HuH-7.5 (cell line): ENCODE measurements around the gene EVPLL.
"Not testable (repeated sequence)": the region's sequence is repeated elsewhere in the genome, so short reads cannot be mapped to it uniquely, and the experiment has no call there.

Experiments
- DNase-seq: peaks from one replicate; pipeline ENCODE4 v3.0.0; 2011; ENCODE audit warnings: low spot score

The EVPLL gene

DNA sequence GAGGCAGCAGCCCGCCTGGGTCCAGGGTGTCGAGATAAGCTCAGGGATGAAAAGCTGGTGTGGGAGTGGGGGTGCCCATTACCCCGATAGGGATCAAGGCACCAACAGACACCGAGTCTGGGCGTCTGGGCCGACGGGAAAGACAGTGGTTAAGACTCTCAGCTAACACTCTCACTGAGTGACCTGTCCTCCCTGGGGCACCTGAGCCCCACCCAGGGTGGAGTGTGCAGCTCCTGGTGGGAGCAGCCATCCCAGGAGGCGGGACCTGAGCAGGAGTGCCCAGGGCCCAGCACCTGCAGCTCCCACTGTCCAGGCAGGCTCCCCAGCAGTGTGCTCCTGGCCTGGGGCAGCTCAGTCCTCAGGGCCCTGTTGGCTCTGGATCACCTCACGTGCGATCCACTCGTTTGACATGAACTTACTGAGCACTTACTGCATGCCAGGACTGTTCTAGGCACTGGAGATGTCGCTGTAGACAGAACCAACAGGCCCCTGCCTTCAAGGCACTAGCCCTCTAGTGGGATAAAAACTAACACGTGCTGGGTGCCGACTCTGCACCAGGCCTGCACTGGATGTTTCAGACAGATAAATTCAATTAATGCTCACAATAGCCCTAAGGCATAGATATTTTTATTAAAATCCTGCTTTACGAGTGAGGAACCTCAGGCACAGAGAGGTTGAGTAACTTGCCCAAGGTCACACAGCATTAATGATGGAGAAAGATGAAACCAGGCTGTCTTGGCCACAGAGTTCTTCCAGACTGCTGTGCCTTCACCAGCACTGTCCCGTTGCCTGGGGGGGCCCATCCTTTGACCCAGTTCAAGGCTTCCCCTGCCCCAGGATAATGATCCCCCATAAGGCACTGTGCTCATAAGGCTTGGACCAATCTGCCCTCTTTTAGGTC lies 1.9 kb downstream of the EVPLL start:
- no peak for DNase-seq

DNA sequence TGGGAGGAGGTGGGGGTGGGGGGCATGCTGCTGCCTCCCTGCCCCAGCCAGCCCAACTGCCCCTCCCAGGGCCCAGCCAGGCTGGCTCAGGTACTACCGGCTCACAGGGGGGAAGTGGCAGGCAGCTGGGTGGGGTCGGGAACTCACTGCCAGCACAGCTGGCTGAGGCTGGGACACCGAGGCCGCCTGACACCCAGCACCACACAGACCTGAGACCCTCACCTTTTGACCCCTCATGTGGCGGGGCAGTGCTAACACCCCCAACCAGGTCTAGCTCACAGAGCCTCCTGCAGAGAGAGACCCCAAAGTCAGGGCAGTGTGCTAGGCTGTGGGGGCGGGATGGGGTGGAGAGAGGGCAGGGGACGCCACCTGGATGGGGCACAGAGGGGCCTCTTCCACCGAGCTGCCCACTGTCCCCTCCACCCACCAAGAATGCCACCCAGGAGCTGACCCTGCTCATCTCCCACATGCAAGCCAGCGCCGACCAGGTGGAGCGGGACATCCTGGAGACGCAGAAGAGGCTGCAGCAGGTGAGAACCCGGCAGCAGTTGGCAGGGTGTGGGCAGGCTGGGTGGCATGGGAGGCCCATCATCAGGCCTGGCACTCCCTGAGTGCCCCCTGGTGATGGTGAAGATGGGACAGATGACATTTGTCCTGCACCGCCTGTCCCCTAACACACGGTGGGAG lies 3.0 kb downstream of the EVPLL start:
- DNase-seq: no peak

DNA sequence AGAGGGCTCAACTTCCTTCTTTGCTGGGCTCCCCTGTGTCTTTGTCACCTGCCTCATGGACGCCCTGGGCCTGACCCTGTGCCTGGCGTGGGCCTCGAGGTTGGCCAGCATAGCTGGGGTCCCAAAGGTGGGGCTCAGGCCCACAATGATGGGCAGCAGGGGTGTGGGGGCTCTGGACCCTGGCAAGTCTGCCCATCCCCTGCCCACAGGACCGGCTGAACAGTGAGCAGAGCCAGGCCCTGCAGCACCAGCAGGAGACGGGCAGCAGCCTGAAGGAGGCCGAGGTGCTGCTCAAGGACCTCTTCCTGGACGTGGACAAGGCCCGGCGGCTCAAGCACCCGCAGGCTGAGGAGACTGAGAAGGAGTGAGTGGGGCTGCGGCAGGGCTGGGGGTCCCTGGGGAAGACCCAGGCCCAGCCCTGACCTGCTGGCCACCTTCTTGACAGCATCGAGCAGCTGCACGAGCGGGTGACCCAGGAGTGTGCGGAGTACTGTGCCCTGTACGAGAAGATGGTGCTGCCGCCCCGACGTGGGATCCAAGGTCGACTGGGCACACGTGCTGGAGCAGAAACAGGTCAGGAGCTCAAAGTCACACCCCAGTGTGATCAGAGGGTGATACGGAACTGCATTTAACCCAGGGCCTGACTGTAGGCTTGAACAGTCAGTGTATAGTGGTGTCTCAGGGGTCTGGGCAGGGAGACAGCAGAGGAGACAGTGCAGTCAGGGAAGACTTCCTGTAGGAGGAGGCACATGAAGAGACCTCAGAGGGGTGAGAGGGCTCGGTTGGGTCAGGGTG lies 3.8 kb downstream of the EVPLL start:
- DNase-seq: no peak

DNA sequence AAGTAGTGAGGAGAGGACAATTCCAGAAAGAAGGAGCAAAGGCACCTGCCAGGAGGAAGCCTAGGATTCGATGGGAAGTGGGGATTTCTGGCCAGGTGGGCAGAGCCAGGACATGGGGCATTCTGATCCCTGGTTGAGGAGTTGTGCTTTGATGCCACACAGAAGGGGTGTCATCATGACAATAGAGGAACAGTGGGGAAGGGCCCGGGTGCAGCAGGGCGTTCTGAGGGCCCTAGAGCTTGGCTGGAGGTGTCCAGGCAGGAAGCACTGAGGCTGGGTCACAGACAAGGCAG lies 4.3 kb downstream of the EVPLL start:
- DNase-seq: no peak

DNA sequence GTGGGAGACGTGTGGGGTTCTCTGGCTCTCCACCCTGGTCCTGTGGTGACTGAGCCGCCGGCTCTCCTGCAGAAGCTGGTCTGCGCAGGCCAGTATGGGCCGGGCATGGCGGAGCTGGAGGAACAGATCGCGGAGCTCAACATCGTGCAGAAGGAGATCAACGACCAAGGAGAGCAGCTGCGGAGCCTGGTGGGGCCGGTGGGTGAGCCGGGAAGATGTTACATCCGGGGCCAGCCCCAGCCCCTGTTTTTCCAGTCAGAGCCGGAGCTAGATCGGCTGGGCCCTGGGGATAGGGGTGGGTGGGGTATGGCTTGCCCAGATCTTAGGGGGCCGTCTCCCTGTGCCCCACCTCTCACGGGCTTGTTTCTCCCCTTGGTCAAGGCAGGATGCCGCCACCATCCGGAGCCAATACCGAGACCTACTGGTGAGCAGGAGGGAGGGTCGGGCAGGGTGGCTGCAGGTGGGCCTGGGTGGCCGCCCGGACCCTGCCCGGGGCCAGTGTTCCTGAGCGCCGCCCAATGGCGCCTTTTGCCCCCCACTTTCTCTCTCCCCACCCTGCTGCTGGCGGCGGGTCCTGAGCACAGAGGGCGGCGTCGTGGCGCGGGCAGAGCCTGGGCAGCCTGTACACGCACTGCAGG lies 5.0 kb downstream of the EVPLL start:
- no peak for DNase-seq

DNA sequence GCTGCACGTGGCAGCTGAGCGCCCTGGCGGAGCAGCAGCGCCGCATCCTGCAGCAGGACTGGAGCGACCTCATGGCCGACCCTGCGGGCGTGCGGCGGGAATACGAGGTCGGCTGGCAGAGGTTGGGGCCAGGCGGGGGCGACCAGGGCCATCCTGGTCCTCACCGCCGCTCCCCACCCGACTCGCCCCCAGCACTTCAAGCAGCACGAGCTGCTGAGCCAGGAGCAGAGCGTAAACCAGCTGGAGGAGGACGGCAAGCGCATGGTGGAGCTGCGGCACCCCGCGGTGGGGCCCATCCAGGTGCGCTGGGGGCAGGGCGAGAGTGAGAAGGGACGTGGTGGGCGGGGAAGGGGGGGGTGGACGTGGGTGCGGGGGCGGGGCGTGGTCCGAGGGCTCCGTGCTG lies 5.5 kb downstream of the EVPLL start:
- not testable (repeated sequence) for DNase-seq

DNA sequence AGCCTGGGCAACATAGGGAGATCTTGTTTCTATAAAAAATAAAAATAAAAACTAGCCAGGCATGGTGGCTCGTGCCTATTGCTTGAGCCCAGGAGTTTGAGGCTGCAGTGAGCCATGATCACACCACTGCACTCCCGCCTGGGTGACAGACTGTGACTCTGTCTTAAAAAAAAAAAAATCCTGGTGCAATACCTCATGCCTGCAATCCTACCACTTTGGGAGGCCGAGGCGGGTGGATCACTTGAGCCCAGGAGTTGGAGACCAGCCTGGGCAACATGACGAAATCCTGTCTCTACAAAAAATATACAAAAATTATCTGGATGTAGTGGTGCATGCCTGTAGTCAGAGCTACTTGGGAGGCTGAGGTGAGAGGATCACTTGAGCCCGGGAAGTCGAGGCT lies 6.7 kb downstream of the EVPLL start:
- not testable (repeated sequence) for DNase-seq

DNA sequence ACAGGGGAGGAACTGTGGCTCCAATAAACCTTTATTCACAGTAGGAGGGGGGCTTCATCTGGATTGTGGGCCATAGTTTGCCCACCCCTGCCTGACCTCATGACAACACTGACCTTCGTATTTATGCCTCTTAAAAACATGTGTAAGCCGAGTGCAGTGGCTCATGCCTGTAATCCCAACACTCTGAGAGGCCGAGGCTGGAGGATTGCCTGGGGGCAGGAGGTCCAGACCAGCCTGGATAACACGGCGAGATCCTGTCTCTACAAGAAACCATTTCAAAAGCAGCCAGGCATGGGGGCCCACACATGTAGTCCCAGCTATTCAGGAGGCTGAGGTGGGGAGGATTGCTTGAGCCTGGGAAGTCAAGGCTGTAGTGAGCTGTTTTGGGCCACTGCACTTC lies 10.0 kb downstream of the EVPLL start:
- not testable (repeated sequence) for DNase-seq

DNA sequence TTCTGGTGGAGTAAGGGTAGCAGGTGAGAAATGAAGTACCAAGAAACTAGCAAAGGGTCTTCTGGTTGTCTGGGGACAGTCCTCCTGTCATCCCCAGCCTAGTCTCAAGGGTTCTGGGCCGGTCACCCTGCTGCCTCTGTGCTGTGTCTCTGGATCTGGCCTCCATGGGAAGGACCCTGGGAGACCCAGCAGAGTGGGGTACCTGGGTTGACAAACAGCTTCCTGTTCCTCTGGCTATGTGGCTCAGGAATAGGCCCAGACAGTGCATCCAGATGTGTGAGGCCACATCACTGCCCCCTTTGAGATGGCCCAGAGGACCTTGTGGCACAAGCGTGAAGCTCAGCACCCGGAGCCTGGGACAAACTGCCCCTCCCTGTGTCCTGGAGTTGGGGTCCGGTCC lies 10.7 kb downstream of the EVPLL start:
- not testable (repeated sequence) for DNase-seq

DNA sequence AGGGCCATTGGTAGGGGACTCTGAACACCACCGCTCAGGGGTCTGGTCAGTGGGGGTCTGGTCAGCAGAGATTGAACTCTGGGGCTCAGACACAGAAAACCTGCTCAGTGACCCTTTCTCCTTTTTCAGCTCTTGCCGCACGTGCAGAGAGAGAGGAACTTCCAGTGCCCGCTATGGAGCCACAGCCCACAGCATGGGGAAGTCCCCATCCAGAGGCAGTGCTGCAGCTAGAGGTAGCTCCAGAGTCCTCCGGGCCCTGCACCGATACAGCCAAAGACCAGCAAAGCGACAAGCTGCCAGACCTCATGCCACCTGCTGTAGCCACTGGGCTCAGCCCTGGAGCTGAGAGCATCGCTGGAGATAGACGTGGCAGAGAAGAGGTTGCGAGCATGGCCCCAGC lies 11.2 kb downstream of the EVPLL start:
- not testable (repeated sequence) for DNase-seq

DNA sequence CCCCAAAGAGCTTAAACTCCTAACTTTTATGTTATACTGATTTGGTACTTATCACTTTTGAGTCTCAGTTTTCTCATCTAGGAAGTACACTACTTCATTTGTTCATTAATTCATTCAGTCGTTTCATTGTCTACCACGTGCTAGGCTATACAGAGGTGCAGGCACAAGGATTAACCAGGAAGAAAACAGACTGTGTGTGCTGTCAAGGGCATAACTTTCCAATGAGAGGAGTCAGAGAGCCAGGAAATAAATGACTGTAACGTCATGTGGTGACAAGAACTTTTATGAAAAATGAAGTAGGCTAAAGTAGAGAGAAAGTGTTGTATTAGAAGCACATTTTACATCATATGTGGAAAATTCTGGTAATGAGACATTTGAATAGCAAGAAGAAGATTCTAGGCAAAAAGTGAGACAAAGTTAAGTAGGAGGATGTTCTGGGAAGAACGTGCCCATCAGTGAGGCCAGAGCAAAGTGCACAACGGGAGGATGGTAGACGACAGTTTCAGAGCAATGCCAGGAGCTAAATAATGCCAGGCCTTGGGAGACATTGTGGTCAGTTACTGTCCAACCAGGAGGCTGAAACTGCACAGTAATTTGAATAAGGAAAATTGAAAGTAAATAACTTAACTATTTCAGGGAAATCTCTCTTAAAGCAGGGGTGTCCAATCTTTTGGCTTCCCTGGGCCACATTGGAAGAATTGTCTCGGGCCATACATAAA lies 24.5 kb downstream of the EVPLL start:
- not testable (repeated sequence) for DNase-seq

DNA sequence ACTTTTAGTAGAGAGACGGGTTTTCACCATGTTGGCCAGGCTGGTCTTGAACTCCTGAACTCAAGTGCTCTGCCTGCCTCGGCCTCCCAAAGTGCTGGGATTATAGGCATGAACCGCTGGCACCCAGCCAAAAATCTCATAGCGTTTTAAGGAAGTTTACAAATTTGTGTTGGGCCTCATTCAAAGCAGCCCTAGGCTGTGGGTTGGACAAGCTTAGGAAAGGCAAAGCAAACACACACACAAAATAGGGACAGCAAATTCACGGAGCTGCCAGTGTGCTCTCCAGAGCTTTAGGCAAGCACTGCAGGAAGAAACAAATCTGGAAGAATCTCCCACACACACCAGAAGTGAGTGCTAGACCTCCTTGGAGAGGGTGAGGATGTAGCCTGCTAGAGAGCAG lies 25.6 kb downstream of the EVPLL start:
- not testable (repeated sequence) for DNase-seq

DNA sequence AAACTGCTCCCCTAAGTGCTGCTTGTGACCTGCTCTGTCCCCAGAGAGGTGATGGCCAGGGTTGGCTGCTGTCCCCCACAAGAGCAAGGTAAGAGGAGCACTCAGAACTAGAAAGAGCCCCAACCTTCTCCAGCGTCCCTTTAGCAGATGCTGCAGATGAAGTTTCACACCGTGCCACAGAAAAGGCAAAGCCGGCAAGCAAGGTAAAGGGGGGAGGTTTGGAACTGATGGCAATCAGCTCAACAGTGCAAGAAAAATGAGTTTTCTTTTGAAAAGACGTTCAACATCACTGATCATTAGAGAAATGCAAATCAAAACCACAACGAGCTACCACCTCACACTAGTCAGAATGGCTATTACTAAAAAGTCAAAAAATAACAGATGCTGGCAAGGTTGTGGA lies 26.0 kb downstream of the EVPLL start:
- DNase-seq: not testable (repeated sequence)

DNA sequence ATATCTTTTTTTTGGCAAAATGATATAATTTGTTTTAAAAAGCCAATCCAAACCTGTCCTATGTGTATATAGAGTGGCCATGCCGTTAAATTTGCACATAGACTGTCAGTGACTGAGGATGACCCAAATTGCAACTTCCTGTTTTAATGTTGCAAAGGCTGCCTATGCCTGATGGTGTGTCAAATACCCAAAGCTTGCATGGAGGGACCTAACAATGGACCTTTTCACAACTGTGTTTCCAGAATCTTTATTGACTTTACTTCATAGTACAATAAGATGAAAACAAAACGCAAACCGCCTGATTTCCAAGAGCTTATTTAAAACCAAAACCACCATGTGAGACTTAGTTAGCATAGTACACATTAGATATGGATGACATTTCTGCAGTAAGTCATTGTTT lies 31.3 kb downstream of the EVPLL start:
- not testable (repeated sequence) for DNase-seq

DNA sequence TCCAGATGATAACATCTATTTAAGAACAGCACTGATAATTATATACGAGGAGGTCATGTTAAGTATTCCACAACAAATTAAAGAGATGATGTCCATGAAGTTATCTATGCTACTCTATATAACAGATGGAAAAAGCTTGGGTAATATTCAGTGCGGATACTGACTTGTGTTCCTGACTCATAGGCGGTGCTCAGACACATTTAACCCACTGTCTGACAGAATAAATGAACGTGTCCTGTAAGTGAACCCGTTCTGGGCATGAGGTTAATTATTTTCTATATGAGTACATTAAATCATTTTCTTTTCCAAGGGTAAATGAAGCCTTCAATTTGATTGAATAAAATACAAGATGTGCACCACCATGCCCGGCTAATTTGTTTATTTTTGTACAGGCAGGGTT lies 31.7 kb downstream of the EVPLL start:
- not testable (repeated sequence) for DNase-seq

DNA sequence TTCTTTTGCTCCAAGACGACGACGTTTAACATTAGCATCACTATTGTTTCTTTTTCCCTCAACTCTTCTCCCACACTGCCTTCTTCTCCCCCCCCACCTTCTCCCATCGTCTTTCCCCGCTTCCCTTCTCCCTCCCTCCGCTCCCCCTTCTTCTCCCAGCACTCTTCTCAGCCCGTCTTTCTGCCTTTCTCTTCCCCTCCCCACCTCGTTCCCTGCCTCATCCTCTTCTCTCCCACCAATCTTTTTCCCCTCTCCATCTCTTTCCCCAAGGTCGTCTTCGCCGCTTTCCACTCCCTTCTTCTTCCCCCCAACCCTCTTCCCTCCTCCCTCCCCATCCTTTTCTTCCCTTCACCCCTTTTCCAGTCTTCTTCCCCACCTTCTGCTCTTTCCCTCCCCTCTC lies 33.2 kb downstream of the EVPLL start:
- not testable (repeated sequence) for DNase-seq

DNA sequence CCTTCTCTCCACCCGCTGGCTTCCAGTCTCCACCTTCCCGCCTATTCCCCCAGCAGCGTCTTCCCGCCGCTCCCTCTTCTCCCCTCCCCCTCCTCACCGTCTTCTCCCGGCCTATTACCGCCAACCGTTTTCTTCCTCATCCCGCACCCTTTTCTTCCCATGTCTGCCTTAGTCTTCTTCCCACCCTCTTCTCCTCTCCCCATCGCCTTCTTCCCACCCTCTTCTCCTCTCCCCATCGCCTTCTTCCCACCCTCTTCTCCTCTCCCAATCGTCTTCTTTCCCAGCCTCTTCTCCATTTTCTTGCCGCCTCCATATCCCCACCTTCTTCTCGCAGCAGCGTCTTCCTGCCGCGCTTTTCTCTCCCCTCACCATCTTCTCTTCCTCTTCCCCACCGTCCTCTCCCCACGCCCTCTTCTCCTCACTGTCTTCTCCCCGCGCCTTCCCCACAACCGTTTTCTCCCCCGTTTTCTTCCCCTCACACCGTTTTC lies 33.8 kb downstream of the EVPLL start:
- DNase-seq: not testable (repeated sequence)

DNA sequence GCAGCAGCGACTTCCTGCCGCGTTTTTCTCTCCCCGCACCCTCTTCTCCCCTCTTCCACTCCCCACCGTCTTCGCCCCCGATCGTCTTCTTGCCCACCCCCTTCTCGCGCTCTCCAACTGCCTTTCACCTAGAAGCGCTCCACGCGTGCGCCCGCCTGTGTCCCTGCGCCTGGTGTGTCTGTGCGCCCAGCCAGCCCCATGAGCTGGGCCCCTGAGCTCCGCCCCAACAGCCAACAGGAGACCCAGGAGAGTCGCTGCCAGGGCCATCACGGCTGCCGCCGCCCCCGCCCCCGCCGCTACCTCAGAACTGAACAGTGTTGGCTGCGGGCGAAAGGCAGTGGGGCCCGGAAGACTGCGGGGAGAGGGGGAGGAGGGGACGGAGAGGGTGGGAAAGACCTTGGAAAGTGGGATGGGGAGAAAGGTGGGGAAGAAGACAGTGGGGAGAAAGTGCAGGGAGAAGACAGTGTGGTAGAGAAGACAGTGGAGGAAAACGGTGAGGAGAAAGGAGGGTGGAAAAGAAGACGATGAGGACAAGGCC lies 34.5 kb downstream of the EVPLL start:
- not testable (repeated sequence) for DNase-seq

DNA sequence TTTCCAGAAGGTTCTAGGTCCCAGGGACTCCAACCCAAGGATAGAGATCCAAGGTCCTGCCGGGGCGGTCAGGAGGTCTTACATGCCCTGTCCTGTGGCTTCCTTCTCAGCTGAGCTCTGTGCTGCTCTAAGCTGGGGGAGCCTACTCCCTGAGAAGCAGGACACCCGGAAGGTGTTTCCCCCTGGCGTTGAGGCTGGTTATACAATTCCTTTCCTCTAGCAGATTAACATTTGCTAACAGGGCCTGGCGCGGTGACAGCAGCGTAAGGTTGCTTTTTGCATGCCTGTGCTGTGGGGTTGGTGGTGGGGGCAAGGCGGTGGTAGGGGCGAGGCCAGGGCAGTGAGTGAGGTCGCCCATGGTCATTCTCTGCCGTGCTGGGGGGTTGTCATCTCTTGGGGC lies 43.9 kb downstream of the EVPLL start:
- DNase-seq: not testable (repeated sequence)

DNA sequence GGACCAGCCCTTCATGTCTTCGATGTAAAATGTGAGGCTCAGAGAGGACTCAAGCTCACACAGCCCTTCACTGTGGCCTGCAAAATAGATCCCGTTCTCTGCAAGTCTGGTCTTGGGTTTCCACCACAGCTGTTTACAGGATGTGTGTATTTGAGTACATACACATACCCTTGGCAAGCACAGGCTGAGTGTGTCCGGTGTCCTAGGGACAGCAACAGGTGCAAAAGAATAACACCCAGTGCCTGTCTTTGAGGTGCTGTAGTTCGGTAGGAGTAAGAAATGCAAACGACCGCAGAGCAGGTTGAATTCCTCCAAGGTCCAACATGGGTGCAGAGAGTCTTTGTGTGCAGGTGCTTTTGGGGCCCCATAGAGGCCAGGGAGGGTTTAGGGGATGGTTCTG lies 44.9 kb downstream of the EVPLL start:
- DNase-seq: not testable (repeated sequence)

DNA sequence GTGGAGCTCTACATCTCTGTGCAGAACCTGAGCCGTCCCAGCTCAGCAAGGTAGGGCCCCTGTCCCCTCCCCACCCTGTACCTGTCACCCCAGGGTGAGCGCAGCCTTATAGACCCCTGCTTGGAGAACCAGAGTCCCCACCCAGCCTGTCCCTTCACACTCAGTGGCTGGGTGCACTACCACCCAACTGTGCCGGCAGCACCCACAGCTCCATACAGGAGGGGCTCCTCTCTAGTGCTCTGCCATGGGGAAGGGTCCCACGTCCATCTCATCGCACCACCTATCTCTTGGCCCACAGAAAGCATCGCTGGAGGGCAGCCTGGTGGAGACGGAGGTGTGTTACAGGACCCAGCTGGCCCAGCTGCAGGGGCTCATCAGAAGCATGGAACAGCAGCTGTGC lies 45.4 kb downstream of the EVPLL start:
- not testable (repeated sequence) for DNase-seq
